CD4-positive, alpha-beta T cell treated with Interleukin-4 for 1 hour (primary cell): ENCODE results near the gene JMJD1C.
"Not testable (repeated sequence)": the region's sequence is repeated elsewhere in the genome, so short reads cannot be mapped to it uniquely, and the experiment has no call there.

Source experiments
- DNase-seq, 2 donors: peaks; one replicate each; pipeline ENCODE4 v3.0.0-alpha.2; 2020 to 2022

JMJD1C gene, protein sequence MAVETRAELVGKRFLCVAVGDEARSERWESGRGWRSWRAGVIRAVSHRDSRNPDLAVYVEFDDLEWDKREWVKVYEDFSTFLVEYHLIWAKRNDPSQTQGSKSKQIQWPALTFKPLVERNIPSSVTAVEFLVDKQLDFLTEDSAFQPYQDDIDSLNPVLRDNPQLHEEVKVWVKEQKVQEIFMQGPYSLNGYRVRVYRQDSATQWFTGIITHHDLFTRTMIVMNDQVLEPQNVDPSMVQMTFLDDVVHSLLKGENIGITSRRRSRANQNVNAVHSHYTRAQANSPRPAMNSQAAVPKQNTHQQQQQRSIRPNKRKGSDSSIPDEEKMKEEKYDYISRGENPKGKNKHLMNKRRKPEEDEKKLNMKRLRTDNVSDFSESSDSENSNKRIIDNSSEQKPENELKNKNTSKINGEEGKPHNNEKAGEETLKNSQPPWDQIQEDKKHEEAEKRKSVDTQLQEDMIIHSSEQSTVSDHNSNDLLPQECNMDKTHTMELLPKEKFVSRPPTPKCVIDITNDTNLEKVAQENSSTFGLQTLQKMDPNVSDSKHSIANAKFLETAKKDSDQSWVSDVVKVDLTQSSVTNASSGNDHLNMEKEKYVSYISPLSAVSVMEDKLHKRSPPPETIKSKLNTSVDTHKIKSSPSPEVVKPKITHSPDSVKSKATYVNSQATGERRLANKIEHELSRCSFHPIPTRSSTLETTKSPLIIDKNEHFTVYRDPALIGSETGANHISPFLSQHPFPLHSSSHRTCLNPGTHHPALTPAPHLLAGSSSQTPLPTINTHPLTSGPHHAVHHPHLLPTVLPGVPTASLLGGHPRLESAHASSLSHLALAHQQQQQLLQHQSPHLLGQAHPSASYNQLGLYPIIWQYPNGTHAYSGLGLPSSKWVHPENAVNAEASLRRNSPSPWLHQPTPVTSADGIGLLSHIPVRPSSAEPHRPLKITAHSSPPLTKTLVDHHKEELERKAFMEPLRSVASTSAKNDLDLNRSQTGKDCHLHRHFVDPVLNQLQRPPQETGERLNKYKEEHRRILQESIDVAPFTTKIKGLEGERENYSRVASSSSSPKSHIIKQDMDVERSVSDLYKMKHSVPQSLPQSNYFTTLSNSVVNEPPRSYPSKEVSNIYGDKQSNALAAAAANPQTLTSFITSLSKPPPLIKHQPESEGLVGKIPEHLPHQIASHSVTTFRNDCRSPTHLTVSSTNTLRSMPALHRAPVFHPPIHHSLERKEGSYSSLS (N-terminal part only)

GRCh38 chr10:63465293-63466143 lies at the start of gene JMJD1C:
Gene JMJD1C (minus strand): TSS chr10:63465977. CDS start chr10:63465662, 315 bp downstream.
- DNase-seq, result peak; percentile 62 to 67

GRCh38 chr10:63515002-63515763 lies 49.4 kb upstream of the JMJD1C start:
- DNase-seq, result peak in 1 of 2 donors; percentile 23

DNA sequence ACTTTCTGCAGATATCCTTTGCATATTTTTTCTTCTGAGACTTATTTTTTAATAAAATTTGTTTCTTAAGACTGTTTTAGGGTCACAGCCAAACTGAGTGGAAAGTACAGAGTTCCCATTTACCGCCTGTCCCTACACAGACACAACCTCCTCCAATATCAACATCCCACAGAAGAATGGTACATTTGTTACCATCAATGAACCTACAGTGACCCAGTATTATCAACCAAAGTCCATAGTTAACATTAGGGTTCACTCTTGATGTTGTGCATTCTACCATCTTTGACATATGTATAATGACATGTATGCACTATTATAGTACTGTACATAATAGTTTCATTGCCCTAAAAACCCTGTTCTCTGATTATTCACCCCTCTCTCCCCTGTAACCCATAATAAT lies 40.8 kb upstream of the JMJD1C start:
- DNase-seq, result no peak

DNA sequence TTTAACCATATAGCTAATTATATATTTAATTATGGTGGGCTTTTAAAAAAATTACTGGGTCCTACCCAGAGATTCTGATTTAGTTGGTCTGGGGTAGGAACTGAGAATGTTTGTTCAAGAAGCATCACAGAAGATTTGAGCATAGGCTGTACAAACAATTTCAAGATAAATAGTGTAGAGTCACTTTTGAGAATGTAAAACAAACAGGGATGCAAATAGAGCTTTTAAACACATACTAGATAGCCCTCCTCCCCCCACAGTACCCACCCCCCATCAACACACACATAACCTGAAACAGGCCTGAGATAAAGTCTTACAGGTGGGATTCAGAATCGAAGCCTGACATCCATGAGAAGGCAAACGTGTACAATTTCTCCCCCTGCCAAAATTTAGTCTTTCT lies 39.8 kb upstream of the JMJD1C start:
- DNase-seq, result no peak

GRCh38 chr10:63504145-63504881 lies 38.5 kb upstream of the JMJD1C start:
- no peak for DNase-seq

- no peak for DNase-seq
Measured at GRCh38 chr10:63503395-63503794, 37.6 kb upstream of the JMJD1C start.

- no peak for DNase-seq
Measured at GRCh38 chr10:63502832-63503231, 37.1 kb upstream of the JMJD1C start.

- no peak for DNase-seq
Measured at GRCh38 chr10:63501954-63502353, 36.2 kb upstream of the JMJD1C start.

- not testable (repeated sequence) for DNase-seq
Measured at GRCh38 chr10:63500551-63500950, 34.8 kb upstream of the JMJD1C start.

- no peak for DNase-seq
Measured at GRCh38 chr10:63498665-63499064, 32.9 kb upstream of the JMJD1C start.

DNA sequence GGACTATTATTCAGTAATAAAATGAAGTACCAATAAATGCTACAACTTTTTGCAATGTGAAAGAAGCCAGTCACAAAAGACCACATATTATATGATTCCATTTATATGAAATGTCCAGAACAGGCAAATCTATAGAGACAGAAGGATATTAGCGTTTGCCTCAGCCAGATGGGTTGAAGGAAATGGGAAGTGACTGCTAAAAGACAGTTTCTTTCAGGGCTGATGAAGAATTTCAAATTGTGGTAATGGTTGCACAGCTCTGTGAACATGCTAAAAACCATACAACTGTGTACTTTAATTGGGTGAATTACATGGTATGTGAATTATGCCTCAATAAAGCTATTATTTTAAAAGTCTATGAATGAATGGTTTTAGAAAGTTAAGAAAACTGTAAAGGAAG lies 31.5 kb upstream of the JMJD1C start:
- no peak for DNase-seq

- no peak for DNase-seq
Measured at GRCh38 chr10:63496561-63496960, 30.8 kb upstream of the JMJD1C start.

GRCh38 chr10:63494951-63495350 lies 29.2 kb upstream of the JMJD1C start:
- DNase-seq, result no peak

DNA sequence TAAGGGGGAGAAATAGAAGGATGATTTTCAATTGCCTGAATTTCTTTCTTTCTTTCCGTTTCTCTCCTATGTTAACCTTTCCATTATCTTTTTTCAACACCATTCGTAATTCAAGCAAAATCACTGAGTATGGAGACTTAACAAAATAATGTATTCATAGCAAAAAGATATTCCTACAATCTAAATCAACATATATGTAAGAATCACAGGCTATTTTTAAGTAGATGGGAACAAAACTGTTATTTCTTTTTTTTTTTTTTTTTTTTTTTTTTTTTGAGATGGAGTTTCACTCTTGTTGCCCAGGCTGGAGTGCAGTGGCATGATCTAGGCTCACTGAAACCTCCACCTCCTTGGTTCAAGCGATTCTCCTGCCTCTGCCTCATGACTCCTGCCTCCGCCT lies 27.2 kb upstream of the JMJD1C start:
- no peak for DNase-seq

DNA sequence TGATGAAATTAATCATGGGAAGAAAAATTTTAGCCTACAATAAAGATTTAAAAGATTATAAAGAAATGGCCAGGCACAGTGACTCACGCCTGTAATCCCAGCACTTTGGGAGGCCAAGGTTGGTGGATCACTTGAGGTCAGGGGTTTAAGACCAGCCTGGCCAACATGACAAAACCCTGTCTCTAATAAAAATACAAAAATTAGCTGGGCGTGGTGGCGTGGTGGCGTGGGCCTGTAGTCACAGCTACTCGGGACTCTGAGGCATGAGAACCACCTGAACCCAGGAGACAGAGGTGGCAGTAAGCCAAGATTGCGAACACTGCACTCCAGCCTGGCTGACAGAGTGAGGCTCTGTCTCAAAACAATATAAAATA lies 26.5 kb upstream of the JMJD1C start:
- not testable (repeated sequence) for DNase-seq

DNA sequence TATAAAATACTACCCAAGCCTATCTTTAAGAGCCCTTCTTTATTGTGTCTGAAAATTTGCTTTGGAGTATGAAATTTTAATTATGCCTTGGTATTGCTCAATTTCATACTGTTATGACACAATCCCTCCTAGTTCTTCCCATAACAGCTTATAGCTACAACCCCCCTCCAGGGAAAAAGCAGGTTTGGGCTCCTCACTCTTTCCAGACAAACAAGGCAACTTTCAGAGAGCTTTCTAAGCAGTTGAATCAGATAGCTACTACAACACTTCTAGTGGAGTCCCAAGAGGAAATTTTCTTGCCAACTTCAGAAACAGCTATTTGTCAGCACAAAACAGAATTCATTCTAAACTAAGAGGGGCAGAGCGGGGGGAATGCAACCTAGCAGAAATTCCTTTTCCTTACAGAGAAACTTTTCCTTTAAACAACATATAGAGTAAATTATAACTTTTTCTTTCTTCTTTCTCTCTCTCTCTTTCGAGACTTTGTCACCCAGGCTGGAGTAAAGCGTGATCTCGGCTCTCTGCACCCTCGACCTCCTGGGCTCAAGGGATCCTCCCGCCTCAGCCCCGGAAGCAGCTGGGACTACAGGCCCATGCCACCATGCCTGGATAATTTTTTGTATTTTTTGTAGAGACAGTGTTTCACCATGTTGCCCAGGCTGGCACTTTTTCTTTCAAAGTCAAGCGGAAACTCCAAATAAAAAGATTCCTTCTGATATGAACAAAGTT lies 26.0 kb upstream of the JMJD1C start:
- DNase-seq, result no peak

DNA sequence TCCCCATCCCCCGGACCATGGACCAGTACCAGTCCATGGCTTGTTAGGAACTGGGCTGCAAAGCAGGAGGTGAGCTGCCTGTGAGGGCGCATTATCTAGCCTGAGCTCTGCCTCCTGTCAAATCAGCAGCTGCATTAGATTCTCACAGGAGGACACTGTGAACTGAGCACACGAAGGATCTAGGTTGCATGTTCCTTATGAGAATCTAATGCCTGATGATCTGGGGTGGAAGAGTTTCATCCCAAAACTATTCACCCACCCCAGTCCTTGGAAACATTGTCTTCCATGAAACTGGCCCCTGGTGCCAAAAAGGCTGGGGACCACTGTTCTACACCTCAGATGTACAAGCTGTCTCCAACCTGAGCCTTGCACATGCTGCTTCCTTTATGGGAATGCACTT lies 24.1 kb upstream of the JMJD1C start:
- no peak for DNase-seq

- DNase-seq, result no peak
Measured at GRCh38 chr10:63487990-63488389, 22.2 kb upstream of the JMJD1C start.

GRCh38 chr10:63483983-63484382 lies 18.2 kb upstream of the JMJD1C start:
- no peak for DNase-seq

- no peak for DNase-seq
Measured at GRCh38 chr10:63481815-63482421, 16.1 kb upstream of the JMJD1C start.
